Measurements from ENCODE around the gene SPATS1. TPM values are rescaled to one million over a fixed set of nuclear protein-coding genes. Genes with fewer than 3 reads are reported as not detected.

The SPATS1 gene
- total and polyA plus RNA-seq, 2 of the 4 experiments (the other 2 are of a cell fraction), result not detected

DNA sequence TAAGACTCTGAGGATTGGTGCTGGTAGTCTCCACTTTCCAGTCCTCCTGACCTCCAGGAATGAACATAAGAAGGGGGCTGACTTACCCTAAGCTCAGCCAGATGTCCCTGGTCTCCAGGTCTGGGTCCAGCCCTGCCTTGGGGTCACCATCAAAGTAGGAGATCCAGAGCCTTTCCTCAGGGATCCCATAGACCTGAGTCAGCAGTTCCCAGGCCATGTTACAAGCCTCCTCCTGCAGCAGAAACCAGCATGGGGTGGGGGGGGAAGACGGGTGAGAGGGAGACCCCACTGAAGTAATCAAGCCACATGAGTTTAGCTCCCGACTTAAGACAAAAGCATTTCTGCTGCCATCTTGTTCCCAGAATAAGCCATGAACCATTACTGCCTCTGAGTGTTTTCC is 31.1 kb upstream of the SPATS1 start:
- Histone ChIP-seq H3K9me1 (ENCODE audit: insufficient read depth, low read length) (peaks cover 10% of the 10 kb centered on the region), H4K8ac (ENCODE audit: low read depth in 2 of 2, low read length in 2 of 2) (no peak overlapping the region), H2BK5ac (ENCODE audit: low read depth, low read length, poor library complexity, severe bottlenecking) (no peak overlapping the region), H3K9me3 (ENCODE audit: control insufficient read depth, insufficient read depth, low read length) (no peaks in the 10 kb centered on the region), H3K79me1 (ENCODE audit: low read depth in 1 of 2, low read length in 2 of 2) (peaks cover 20 to 24% of the 10 kb centered on the region in 2 experiments), H3K4me2 (ENCODE audit: low read depth, low read length) (no peak overlapping the region), H2BK15ac (ENCODE audit: low read depth, low read length) (no peak overlapping the region), H4K91ac (ENCODE audit: insufficient read depth, low read depth, low read length) (no peak overlapping the region), H3K56ac (ENCODE audit: extremely low read depth, insufficient read depth, low read length) (no peak overlapping the region), H2BK120ac (ENCODE audit: low read depth, low read length) (no peak overlapping the region), H3K27ac (ENCODE audit: insufficient read depth, low read length) (no peak overlapping the region), H4K5ac (ENCODE audit: low read depth, low read length) (no peak overlapping the region), H2AK9ac (replicated peaks; ENCODE audit: low read depth, low read length, poor library complexity) (no peak overlapping the region), H3K23ac (ENCODE audit: low read depth, low read length) (no peak overlapping the region), H2AFZ (replicated peaks; ENCODE audit: low read length, poor library complexity) (no peak overlapping the region), H2AK5ac (ENCODE audit: low read depth, low read length) (no peak overlapping the region), H3K14ac (replicated peaks; ENCODE audit: low read depth, low read length) (no peak overlapping the region), H2BK20ac (ENCODE audit: low read depth, low read length) (no peak overlapping the region), H3K4me1 (ENCODE audit: control insufficient read depth, insufficient read depth, low read length) (peaks cover 8% of the 10 kb centered on the region), H3K4me3 (ENCODE audit: insufficient read depth, low read depth, low read length) (no peak overlapping the region), H4K20me1 (ENCODE audit: insufficient read depth, low read length) (no peaks in the 10 kb centered on the region), H3K36me3 (ENCODE audit: control insufficient read depth, insufficient read depth, low read length) (peaks cover 35% of the 10 kb centered on the region), H3K27me3 (ENCODE audit: control insufficient read depth, insufficient read depth, low read length) (peaks cover 7% of the 10 kb centered on the region), H3K18ac (ENCODE audit: low read depth, low read length) (no peak overlapping the region), H3K9ac (ENCODE audit: low read depth, low read length) (no peak overlapping the region), H3K4ac (ENCODE audit: low read depth, low read length) (no peak overlapping the region)
- intact Hi-C loops (cut with micrococcal nuclease) (no loop called here), in situ Hi-C loops (cut with MboI; ENCODE audit: low sequenced_read_pairs) (no loop called here), dilution Hi-C loops (cut with HindIII; ENCODE audit: low sequenced_read_pairs, unreplicated experiment) (no loop called here)
- BruUV-seq (replicated peaks), result no TSS peak
- DNase-seq (no peak), ATAC-seq (ENCODE audit: low read depth) (no peak)
- POLR2A ChIA-PET (ENCODE audit: unreplicated experiment), result no interaction called here
- 86% methylated on average over 1 of the region's 2 CpGs; no CpG with 5 or more reads in 1 of the 2 experiments for WGBS, 2 experiments (ENCODE audit: extremely low coverage in 2 of 2, insufficient read length in 1 of 2)
- no peak for TF ChIP-seq MXI1 (IDR thresholded peaks at IDR 0.05; ENCODE audit: borderline replicate concordance, low read depth, low read length)
- TF ChIP-seq CHD1 (IDR thresholded peaks at IDR 0.05; ENCODE audit: low read depth, low read length), result no peak
- peak; percentile 86 for TF ChIP-seq MAFK (IDR thresholded peaks at IDR 0.05; ENCODE audit: low read depth, low read length)
- TF ChIP-seq POLR2A (IDR thresholded peaks at IDR 0.05; ENCODE audit: low read depth, low read length), result no peak
- TF ChIP-seq, protein P1, sequence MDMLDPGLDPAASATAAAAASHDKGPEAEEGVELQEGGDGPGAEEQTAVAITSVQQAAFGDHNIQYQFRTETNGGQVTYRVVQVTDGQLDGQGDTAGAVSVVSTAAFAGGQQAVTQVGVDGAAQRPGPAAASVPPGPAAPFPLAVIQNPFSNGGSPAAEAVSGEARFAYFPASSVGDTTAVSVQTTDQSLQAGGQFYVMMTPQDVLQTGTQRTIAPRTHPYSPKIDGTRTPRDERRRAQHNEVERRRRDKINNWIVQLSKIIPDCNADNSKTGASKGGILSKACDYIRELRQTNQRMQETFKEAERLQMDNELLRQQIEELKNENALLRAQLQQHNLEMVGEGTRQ (IDR thresholded peaks at IDR 0.05; ENCODE audit: low read depth, low read length), result no peak
- CTCF ChIA-PET, result no interaction called here
